IPS DF 19.7 (cell line): ENCODE results near the gene OR51E1.

Experiments used
- DNase-seq: peaks from one replicate; pipeline ENCODE4 v3.0.0-alpha.2; 2013; ENCODE audit warnings: low read depth, low spot score

OR51E1 gene

DNA sequence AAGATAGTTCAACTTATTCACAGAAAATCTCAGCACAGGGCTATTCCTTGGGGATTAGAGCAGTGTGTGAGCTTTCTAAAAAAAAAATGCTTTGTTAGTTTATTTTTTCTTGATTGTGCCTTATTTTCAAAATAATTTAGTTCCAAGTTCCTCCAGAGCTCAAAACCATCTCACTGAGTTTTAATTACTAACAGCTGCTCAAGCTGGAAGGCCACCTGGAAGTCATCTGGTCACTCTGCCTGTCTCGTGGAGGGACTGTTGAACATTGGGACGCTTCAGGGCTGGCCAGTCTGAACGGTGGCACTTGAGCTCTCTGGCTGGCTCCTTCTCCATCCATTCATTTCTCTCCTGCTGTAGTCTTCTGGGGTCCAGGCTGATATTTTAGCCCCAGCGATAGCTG, 4.0 kb downstream of the OR51E1 start:
- DNase-seq = no peak

- no peak for DNase-seq
Measured at GRCh38 chr11:4654635-4655369, 11.0 kb downstream of the OR51E1 start.

GRCh38 chr11:4658629-4659445, 15.1 kb downstream of the OR51E1 start:
- no peak for DNase-seq

DNA sequence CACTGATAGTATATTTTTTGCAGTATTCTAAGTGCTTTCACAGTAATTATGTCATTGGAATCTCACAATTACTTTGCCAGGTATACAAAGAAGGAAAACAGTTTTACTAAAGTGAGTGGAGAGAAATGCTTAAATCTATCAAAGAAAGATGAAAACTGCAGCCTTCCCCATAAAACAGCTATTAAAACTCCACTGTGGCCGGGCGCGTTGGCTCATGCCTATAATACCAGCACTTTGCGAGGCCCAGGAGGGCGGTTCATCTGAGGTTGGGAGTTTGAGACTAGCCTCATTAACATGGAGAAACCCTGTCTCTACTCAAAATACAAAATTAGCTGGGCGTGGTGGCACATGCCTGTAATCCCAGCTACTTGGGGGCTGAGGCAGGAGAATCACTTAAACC, 19.1 kb downstream of the OR51E1 start:
- no peak for DNase-seq

DNA sequence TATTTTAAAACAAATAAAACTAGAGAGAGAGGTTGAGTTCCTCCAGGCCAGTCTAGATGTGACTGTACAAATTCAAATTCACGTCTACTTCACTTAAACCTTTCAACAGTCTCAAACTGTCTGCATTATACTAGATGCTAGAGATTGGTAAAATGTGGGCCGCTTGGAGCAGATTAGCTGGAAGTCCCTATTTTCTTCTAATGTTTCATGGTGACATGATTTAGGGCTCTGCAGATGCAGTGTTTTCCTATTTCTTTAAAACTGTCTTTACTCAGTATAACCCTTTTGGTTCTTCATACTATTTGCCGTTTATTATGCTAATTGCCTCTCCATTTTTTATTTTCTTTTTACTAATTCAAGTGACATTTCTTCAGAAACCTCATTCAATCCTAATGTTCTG, 20.4 kb downstream of the OR51E1 start:
- DNase-seq = no peak

- DNase-seq = no peak
Measured at GRCh38 chr11:4664786-4665185, 21.0 kb downstream of the OR51E1 start.

DNA sequence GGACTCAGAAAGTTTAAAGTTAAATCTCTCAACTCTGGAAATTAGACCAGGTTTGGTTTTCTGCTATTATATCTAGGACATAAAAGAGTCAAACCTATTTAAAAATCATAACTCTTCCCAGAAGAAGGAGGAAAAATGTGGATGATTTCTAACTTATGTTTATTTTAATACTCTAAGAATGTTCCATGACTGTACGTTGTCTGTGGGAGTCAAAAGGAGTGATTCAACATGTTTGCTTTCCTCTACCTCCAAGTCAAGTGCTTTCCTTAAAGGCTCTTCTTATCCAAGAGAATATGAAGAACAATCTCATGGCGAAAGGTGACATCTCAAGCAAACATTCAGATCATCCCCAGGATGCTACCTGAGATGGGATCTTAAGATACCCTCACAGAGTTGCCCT, 21.6 kb downstream of the OR51E1 start:
- DNase-seq = no peak

DNA sequence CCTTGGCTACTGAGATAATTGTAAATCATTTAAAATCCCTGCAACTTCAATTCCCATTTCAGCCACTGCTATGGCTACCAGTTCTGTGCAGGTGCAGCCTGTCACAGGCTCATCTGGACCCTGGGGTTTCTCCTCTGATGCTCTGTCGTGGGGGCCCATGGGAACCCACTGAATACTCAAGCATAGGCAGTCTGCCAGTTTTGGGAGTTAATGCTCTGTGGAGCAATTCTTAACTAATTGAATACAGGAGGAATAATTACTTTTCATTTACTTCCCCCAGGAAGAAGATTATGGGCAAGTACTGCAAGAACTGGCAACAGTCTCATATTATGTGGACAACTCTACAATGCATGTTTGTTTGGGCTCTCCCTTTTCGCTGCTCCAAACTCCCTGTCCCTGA, 28.0 kb downstream of the OR51E1 start:
- no peak for DNase-seq

DNA sequence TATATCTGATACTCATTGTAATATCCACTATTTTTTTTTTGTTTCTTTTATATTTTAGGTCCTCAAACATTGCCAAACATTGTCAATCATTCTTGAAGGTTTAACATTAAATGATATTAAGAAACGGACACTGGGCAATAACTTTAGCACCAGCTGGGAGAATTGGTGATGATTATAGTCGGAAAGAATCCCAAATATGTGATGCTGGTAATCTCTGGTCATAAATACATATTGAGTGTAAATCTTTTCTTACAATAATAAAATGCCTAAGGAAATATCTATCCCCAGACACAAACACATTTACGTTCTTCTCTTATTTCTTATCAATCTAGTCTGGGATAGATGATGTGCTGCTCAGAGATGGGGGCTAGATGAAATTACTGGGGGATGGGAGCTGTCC, 28.7 kb downstream of the OR51E1 start:
- no peak for DNase-seq

- DNase-seq = no peak
Measured at GRCh38 chr11:4673781-4674180, 30.0 kb downstream of the OR51E1 start.

DNA sequence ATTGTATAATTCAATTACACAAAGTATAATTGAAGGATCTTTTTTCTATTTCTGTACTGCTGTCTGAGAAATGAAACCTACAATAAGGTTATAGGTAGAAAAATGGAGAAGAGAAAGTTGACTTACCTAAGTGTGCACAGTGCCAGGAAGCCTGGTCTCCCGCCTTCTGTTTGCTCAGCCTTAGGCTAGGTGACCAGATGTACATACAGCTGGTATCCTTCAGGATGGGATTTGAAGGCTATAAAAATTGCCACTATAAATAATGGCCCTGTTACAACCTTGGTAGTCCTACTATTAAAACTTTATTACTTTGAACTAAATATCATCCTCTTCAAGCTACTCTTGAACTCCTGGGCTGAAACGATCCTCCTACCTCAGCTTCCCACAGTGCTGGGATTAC, 34.2 kb downstream of the OR51E1 start:
- DNase-seq = no peak

- no peak for DNase-seq
Measured at GRCh38 chr11:4680341-4680740, 36.6 kb downstream of the OR51E1 start.

DNA sequence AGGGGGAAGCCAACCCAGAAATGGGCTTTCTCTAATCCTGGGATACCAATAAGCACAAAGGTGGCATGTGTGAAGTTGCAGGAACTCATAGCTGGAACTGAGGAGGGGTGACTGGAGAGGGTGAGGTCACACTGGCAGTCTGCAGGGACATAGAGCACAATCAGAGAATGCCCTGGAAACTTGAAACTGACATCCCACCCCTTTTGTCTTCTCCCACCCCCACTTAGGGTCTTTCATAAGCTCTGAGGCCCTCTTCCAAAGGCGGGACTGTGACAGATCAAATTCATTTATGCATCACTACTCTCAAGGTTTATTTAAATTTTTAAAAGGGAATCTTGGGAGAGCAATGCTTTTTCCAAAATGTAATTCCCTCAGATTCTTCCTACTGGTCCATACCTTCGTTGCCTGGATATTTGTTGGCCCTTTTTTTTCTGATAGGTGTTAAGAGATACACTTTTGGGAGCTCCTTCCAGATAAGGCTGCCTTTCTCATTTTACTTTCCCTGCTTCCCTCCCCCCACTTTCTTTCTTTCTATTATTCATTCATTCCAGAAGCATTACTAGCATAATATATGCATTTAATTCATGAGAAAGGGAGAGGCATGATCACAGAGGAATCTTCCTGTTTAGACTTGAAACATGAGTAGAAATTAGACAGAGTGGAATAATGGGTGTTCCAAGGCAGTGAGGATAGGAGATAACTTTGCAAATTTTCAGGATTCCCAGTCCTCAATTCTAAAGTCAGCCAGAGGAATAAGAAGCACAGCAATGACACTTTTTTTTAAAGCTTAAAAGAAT, 39.0 kb downstream of the OR51E1 start:
- DNase-seq = no peak

GRCh38 chr11:4684631-4685285, 41.0 kb downstream of the OR51E1 start:
- no peak for DNase-seq

- no peak for DNase-seq
Measured at GRCh38 chr11:4695442-4695841, 51.7 kb downstream of the OR51E1 start.

- DNase-seq = no peak
Measured at GRCh38 chr11:4697585-4697984, 53.8 kb downstream of the OR51E1 start, which contains the start of gene OR51E2. Gene OR51E2 (minus strand): TSS chr11:4697853. CDS start chr11:4682711, 15,142 bp downstream.

DNA sequence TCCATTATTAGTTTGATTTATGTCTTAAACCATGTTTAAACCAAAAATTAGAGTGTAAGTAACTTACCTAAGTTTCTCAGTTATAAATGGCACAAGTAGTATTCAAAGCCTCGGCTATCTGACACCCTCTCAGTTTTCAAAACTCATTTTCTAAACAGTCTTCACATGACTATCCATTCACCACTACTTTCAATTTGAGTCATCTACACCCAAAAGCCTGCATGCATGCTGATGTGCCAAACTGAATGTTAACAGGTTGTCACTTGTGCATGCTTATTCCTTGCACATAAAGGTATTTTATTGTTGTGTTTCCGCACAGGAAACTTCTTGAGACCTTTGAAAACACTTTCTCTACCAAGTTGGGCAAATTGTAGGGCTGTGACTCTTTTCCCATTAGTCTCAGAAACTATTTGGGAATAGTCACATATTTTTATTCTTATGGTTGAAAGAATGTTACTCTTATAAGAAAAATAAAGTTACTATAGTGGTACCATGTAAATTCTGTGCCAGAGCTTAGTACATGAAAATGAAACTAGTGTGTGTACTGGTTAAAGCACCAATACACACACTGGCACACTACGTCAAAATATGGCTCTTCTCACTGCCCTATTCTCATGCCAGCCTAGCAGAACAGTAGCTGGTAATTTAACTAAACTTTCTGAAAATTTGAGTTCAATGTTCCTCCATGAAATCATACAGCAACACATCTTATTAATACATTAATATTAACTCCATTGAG, 56.1 kb downstream of the OR51E1 start:
- no peak for DNase-seq

DNA sequence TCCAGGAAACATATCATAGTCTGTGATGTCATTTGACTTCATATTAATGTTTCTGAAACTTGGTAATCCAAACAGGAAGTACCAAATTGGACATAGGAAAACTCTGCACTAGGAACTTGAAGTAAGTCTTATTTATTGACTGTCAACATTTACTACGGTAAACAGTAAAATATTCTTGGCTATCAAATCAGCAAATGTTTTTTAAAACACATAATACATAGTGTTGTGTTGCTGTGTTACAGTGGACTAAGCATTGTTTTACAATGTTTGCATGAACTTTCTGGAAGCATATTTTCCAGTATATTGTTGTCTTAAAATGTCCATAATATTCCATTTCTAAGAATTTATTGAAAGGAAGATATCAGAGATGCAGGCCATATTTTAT, 56.6 kb downstream of the OR51E1 start:
- DNase-seq = no peak

- no peak for DNase-seq
Measured at GRCh38 chr11:4704054-4704789, 60.4 kb downstream of the OR51E1 start, which contains the start of gene MMP26. Gene MMP26 (plus strand): TSS chr11:4704784.

GRCh38 chr11:4704790-4705334, 61.1 kb downstream of the OR51E1 start:
- no peak for DNase-seq
